Midbrain (tissue), 1 donor: ENCODE data around the gene DDR2.
"Not testable (repeated sequence)": the region's sequence is repeated elsewhere in the genome, so short reads cannot be mapped to it uniquely, and the experiment has no call there.

Source experiments
- DNase-seq: peaks from one replicate; lab custom pipeline; 2025; lab: John Stamatoyannopoulos, UW

The DDR2 gene

GRCh38 chr1:162772571-162773154, 140.4 kb downstream of the DDR2 start:
- no peak for DNase-seq

DNA sequence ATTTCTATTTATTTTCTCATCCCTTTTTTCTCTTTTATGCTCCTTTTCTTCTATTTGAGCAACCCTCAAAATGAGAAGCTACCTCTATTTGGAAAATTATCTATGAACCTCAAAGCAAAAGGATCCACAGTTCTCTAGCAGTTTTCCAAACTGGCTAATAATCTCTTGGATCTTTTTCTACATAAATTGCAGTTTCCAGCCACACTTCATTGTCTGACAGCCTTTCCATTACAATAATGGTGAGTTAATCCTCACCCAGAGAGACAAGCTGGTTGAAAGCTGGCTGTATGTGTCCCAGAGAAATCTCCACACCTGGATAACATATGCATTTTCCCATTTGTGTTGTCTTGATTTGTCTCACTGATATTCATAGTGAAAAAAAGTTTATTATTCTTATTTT, 141.7 kb downstream of the DDR2 start:
- DNase-seq, result no peak

DNA sequence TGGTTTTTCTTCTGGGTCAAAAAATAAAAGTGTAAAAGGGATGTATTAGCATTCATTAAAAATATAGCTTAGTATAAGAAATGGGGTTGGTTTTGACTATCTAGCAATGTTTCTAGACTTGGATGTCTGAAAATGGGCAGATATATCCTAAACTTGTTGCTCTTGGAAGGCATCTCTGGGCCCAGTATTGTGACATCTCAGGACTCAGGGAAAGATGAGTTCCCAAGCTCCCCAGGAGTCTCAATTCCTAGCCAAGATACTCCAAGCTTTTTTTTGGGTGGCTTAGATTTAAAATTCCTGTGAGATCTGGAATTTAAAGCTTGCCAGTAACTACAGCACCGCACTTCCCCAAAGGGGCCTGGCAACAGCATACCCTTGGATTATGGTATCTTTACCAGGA, 146.8 kb downstream of the DDR2 start:
- DNase-seq, result no peak

- DNase-seq, result no peak
Observed at GRCh38 chr1:162782671-162783070, 150.4 kb downstream of the DDR2 start.

DNA sequence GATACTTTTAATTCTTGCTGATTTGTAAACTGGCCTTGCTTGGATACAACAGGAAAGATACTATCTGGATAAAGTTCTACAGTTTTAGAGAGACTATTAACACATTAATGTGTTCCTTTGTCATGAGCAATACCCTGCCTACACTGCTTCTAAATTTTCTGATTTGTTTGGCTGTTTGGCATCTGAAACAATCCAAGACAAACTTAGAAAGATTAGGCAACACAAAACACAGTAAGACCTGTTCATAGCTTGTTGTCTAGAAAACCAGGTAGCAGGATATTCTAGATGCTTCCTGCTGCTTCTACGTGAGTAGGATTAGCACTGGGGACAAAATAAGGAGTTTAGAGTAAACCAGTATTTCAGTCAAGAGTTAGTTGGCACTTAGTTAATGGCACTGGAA, 152.7 kb downstream of the DDR2 start:
- not testable (repeated sequence) for DNase-seq

- DNase-seq, result not testable (repeated sequence)
Observed at GRCh38 chr1:162788783-162789182, 156.5 kb downstream of the DDR2 start.

GRCh38 chr1:162790303-162790984, 158.2 kb downstream of the DDR2 start, which contains the start of gene HSD17B7:
Gene HSD17B7, plus strand, starts transcription at chr1:162790702. Its CDS starts 99 bp downstream, at chr1:162790801.
- DNase-seq, result peak; percentile 85

DNA sequence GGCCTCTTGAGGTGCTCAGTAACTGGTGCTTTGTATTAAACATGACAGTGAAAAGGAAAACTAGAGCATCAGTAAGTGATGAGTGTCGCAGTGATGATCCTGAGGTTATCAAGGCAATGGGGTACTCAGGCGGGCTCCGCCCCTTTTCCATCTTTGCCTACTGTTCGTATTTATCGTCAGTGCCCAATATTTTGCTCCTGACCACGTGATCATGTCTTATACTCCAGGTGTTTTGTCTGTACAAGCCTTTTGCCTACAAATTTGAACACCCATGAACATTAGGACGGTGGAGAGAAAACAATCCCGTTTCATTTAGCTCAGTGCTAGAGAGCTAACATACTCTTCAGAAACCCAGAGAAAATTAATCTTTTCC, 158.7 kb downstream of the DDR2 start:
- DNase-seq, result peak; percentile 12

GRCh38 chr1:162794284-162794683, 162.0 kb downstream of the DDR2 start:
- DNase-seq, result not testable (repeated sequence)

DNA sequence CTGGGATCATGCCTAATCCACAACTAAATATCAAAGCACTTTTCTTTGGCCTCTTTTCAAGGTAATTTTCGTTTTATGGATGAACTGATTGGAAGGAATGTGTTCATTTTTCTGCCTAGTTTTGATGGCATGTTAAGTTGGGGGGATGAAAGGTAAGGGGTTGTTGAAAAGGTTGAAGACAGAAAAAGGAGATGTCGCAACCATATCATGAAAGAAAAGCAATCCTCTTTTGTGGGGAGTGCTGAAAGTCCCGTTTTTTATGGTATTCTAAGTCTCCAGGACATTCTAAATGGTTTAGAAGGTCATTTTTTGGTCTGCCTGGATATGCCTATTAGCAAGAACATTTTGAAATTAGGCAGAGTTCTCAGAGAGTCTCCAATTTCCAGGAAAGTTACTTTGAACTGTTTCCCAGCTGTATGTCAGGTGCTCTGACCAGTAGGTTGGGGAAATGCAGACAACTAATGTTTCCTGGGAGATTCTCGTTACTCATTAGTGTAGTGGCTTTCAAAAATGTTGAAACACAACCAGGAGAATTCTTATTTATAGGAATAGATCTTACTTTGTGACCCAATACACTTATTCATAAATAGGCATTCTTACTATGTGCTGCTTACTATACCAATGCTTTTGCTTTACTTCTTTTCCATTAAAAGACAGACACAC, 164.5 kb downstream of the DDR2 start:
- DNase-seq, result not testable (repeated sequence)

- peak; percentile 56 for DNase-seq
Observed at GRCh38 chr1:162799995-162800830, 167.9 kb downstream of the DDR2 start.

DNA sequence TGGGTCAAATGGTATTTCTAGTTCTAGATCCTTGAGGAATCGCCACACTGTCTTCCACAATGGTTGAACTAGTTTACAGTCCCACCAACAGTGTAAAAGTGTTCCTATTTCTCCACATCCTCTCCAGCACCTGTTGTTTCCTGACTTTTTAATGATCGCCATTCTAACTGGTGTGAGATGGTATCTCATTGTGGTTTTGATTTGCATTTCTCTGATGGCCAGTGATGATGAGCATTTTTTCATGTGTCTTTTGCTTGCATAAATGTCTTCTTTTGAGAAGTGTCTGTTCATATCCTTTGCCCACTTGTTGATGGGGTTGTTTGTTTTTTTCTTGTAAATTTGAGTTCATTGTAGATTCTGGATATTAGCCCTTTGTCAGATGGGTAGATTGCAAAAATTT, 175.2 kb downstream of the DDR2 start:
- not testable (repeated sequence) for DNase-seq

GRCh38 chr1:162812357-162812756, 180.1 kb downstream of the DDR2 start:
- DNase-seq, result not testable (repeated sequence)

- DNase-seq, result not testable (repeated sequence)
Observed at GRCh38 chr1:162818136-162818535, 185.9 kb downstream of the DDR2 start.

GRCh38 chr1:162818666-162819065, 186.4 kb downstream of the DDR2 start:
- DNase-seq, result not testable (repeated sequence)

DNA sequence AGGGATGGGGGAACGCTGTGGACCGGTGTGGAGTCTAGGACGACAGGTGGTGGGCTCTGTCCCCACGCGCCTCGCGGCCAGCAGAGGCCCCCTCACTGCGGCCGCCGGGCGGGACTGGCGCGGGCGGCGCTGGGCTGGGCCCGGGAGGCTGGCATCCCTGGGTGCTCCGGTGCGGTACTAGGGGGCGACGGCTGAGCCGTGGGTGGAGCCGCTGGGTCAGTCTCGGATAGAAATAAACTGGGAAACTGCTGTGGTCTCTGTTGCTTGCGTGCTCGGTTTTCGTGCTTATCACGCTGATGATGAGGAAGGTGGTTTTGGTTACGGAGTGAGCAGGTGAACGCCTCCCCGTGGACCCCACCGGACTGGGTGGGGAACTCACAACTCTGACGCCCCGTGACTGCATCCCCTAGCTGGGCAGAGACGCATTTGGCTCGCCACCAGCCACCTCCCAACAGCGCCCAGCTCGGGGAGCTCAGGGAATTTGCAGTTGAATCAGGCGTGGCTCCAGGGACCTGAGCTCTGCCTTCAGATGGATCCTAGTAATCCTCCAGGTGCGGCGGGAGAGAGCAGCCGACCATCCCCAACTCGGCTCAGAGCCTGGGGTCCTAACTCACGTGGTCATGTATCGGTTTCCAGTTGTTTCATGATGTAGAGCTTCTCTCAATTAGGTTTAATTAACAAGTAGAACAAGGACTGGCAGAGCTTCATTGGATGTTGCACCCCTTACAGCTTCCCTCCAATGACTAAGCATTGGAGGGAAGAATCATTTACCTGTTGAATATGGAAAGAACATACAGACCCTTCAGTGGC, 190.3 kb downstream of the DDR2 start:
- DNase-seq, result no peak

- no peak for DNase-seq
Observed at GRCh38 chr1:162823231-162823630, 191.0 kb downstream of the DDR2 start.

- no peak for DNase-seq
Observed at GRCh38 chr1:162823771-162824525, 191.7 kb downstream of the DDR2 start.

GRCh38 chr1:162829268-162829667, 197.0 kb downstream of the DDR2 start:
- no peak for DNase-seq

- no peak for DNase-seq
Observed at GRCh38 chr1:162832470-162832869, 200.2 kb downstream of the DDR2 start.
